Stomach smooth muscle (tissue), 2 donors: Measurements from ENCODE around the gene SNX24.

Experiments used
- H3K27ac ChIP-seq: one replicate; pipeline ENCODE4 v1.7.0; 2013; ENCODE audit warnings: mild to moderate bottlenecking, low read length, inconsistent platforms
- H3K27me3 ChIP-seq, 2 donors: one replicate each; pipeline ENCODE4 v1.7.0; 2013; ENCODE audit warnings: low read length in 2 of 2; ENCODE audit not compliant: insufficient read depth in 2 of 2, control insufficient read depth in 1 of 2
- H3K36me3 ChIP-seq, 2 donors: one replicate each; pipeline ENCODE4 v1.7.0; 2013; ENCODE audit warnings: low read length in 2 of 2; ENCODE audit not compliant: control insufficient read depth in 2 of 2, insufficient read depth in 2 of 2
- H3K4me1 ChIP-seq: one replicate; pipeline ENCODE4 v1.7.0; 2013; ENCODE audit warnings: low read length; ENCODE audit not compliant: control insufficient read depth, insufficient read depth
- H3K4me3 ChIP-seq, 2 donors: one replicate each; pipeline ENCODE4 v1.7.0; 2013; ENCODE audit warnings: low read length in 2 of 2
- H3K9ac ChIP-seq, 2 donors: one replicate each; pipeline ENCODE4 v1.7.0; 2013; ENCODE audit warnings: low read length in 2 of 2, mild to moderate bottlenecking in 1 of 2
- H3K9me3 ChIP-seq, 2 donors: one replicate each; pipeline ENCODE4 v1.7.0; 2013; ENCODE audit warnings: low read length in 2 of 2; ENCODE audit not compliant: control insufficient read depth in 2 of 2
- donor health status: healthy.
- donor health status: Pancreatic carcinoma.

The SNX24 gene

DNA sequence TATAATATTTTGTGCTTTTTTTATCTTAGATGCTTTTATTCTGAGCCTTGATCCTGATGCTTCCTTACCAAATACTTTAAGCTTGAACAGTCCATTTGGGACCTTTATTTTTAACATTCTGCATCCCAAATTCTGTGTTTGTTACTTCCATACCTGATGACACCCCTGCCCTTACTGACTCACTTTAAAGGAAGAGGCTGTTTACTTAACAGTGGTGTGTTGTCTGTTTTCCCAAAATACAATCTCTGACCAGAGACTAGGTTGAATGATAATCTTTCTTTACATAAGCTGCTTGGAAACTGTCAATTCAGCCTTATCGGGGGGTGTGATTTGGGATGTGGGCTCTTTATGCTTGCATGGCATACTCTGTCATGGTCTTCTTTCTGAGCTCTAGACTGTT, 71.1 kb downstream of the SNX24 start:
- no peak overlapping the region for H3K4me3 ChIP-seq
- no peak overlapping the region for H3K9ac ChIP-seq
- no peaks in the 10 kb centered on the region for H3K9me3 ChIP-seq
- no peak overlapping the region for H3K27ac ChIP-seq
- no peaks in the 10 kb centered on the region for H3K27me3 ChIP-seq
- H3K4me1 ChIP-seq = peaks cover 8% of the 10 kb centered on the region
- H3K36me3 ChIP-seq = no peaks in the 10 kb centered on the region

DNA sequence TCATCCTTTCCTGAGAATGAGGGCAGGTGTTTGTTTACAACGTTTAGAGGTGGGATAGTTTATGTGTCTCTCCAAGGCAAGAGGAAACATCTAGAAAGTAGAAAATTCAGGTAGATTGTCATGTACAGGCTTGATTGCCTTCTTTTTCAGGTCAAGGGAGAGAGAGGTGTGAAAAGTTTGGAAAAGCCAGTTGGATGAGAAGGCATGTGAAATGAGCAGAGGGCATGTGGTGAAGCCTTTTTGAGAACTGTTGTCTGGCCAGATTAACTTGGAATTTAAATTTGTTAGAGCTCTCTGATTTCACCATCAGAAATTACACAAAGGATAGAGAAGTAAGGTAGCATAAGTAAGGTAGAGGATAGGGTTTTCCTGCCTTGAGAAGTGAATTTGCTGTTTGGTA, 74.6 kb downstream of the SNX24 start:
- Histone ChIP-seq H3K4me1 (peaks cover 7% of the 10 kb centered on the region), H3K36me3 (no peaks in the 10 kb centered on the region), H3K27me3 (no peaks in the 10 kb centered on the region), H3K27ac (no peak overlapping the region), H3K9ac (no peak overlapping the region), H3K4me3 (no peak overlapping the region), H3K9me3 (no peaks in the 10 kb centered on the region)

DNA sequence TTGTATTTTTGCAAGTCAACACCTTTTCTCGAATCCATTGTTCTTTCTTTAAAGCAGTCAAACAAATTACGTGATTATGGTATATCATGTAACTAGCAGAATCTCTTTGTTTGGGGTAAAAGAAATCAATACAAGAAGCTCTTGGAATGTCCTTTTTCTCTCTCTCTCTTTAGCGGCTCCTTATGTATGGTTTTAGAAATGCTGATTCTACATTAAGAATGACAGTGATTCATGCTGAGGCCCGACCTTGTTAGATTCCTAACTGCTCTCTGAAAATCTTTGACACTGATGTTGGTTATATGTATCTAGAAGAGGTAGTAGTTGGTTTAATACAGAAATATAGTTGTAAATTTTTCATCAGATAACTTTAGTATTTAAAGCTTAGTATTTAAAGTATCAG, 76.4 kb downstream of the SNX24 start:
- Histone ChIP-seq H3K9ac (no peak overlapping the region), H3K27me3 (no peaks in the 10 kb centered on the region)

DNA sequence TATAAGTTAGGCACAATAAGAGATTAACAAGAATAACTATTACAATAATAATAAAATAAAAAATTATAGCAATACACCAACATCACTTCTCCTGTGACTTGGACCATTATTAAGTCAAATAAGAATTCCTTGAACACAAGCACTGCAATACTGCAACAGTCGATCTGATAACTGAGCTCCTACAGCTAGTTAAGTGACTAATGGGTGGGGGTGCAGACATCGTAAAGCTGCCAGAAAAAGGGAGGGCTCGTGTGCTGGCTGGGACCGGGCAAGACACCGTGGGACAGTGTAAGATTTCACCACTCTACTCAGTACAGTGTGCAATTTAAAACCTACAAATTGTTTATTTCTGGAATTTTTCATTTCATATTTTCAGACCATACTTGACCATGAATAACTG, 78.8 kb downstream of the SNX24 start:
- H3K27me3 ChIP-seq = no peaks in the 10 kb centered on the region
- no peaks in the 10 kb centered on the region for H3K9me3 ChIP-seq
- no peak overlapping the region for H3K4me3 ChIP-seq
- H3K4me1 ChIP-seq = no peaks in the 10 kb centered on the region
- H3K9ac ChIP-seq = no peak overlapping the region
- no peak overlapping the region for H3K27ac ChIP-seq
- H3K36me3 ChIP-seq = no peaks in the 10 kb centered on the region

More for the DNA sequence above, 76.4 kb downstream of the SNX24 start:
- Histone ChIP-seq H3K4me1 (no peaks in the 10 kb centered on the region), H3K27ac (no peak overlapping the region), H3K4me3 (no peak overlapping the region), H3K36me3 (no peaks in the 10 kb centered on the region), H3K9me3 (no peaks in the 10 kb centered on the region)

GRCh38 chr5:122924719-122925395, 79.4 kb downstream of the SNX24 start:
- H3K27ac ChIP-seq = no peak overlapping the region
- no peaks in the 10 kb centered on the region for H3K36me3 ChIP-seq
- H3K9ac ChIP-seq = no peak overlapping the region
- no peak overlapping the region for H3K4me3 ChIP-seq
- H3K9me3 ChIP-seq = no peaks in the 10 kb centered on the region
- H3K4me1 ChIP-seq = no peaks in the 10 kb centered on the region
- no peaks in the 10 kb centered on the region for H3K27me3 ChIP-seq

DNA sequence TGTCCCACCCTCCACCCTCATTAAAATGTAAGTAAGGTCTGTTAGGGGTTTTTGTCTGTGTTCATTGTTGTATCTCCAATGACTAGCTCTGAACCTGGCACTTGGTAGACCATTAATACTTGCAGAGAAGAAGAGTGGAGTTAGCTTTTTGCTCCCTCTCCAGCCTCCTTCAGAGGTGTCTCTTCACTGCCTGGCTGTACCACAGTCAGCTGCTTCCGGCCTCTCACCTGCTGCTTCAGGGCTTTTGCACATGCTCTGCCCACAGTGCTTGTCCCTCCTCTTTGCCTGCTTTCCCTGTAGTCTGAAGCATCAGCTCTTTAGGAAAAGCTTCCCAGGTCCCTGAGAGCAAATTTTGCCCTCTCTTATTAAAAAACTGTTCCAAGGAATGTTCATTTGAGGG, 83.6 kb downstream of the SNX24 start:
- Histone ChIP-seq H3K9ac (no peak overlapping the region), H3K27me3 (no peaks in the 10 kb centered on the region), H3K4me3 (no peak overlapping the region), H3K4me1 (no peaks in the 10 kb centered on the region), H3K9me3 (no peaks in the 10 kb centered on the region), H3K36me3 (no peaks in the 10 kb centered on the region), H3K27ac (no peak overlapping the region)

DNA sequence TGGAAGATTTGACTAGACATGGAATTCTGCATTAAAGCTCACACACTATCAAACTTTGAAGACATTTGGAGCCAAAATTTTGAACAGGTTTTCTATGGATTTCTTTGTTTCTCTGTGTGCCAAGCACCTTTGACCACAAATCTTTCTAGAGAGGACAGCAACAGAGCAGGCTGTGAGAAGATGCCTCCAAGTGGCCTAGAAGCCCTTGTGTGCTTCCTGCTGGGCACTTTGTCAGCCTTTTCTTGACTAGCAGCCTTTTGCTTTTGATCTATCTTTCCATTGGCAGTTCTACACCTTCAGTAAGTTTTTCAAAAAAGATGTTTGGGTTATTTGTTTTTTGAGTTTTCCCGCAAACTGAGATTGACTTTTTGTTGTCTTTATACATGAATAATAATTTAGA, 84.6 kb downstream of the SNX24 start:
- no peaks in the 10 kb centered on the region for H3K36me3 ChIP-seq
- H3K4me1 ChIP-seq = no peaks in the 10 kb centered on the region
- no peak overlapping the region for H3K9ac ChIP-seq
- H3K27me3 ChIP-seq = no peaks in the 10 kb centered on the region
- H3K9me3 ChIP-seq = no peaks in the 10 kb centered on the region
- no peak overlapping the region for H3K4me3 ChIP-seq
- H3K27ac ChIP-seq = no peak overlapping the region

GRCh38 chr5:122933956-122934355, 88.5 kb downstream of the SNX24 start:
- Histone ChIP-seq H3K36me3 (no peaks in the 10 kb centered on the region), H3K9ac (no peak overlapping the region), H3K4me1 (no peaks in the 10 kb centered on the region), H3K4me3 (no peak overlapping the region), H3K9me3 (no peaks in the 10 kb centered on the region), H3K27me3 (no peaks in the 10 kb centered on the region), H3K27ac (no peak overlapping the region)

- H3K27ac ChIP-seq = no peak overlapping the region
- no peaks in the 10 kb centered on the region for H3K27me3 ChIP-seq
- H3K36me3 ChIP-seq = no peaks in the 10 kb centered on the region
- no peaks in the 10 kb centered on the region for H3K4me1 ChIP-seq
- no peak overlapping the region for H3K4me3 ChIP-seq
- no peak overlapping the region for H3K9ac ChIP-seq
- H3K9me3 ChIP-seq = no peaks in the 10 kb centered on the region
These were observed 90.7 kb downstream of the SNX24 start for GRCh38 chr5:122936088-122936487.

GRCh38 chr5:122937914-122938313, 92.5 kb downstream of the SNX24 start:
- Histone ChIP-seq H3K9ac (no peak overlapping the region), H3K4me1 (no peaks in the 10 kb centered on the region), H3K36me3 (no peaks in the 10 kb centered on the region), H3K27ac (no peak overlapping the region), H3K27me3 (no peaks in the 10 kb centered on the region), H3K4me3 (no peak overlapping the region), H3K9me3 (no peaks in the 10 kb centered on the region)

DNA sequence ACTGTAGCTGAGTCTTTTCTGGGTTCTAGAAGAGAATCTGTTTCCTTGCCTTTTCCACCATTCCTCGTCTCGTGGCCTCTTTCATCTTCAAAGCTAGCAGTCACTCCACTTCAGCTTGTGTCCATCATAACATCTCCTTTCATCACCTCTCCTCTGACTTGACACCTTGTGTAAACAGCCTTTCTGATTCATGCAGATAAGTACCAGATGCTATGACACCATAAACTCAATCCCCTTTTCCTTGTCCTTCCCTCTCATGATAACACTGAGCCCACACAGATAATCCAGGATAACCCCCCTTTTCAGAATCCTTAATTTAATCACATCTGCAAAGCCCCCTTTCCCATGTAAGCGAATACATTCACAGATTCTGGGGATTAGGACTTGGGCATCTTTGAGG, 95.5 kb downstream of the SNX24 start:
- Histone ChIP-seq H3K27me3 (no peaks in the 10 kb centered on the region), H3K4me1 (no peaks in the 10 kb centered on the region), H3K36me3 (no peaks in the 10 kb centered on the region), H3K9me3 (no peaks in the 10 kb centered on the region), H3K9ac (no peak overlapping the region), H3K4me3 (no peak overlapping the region), H3K27ac (no peak overlapping the region)
